ENCODE measurements around the gene FRMD1.

FRMD1 gene

DNA sequence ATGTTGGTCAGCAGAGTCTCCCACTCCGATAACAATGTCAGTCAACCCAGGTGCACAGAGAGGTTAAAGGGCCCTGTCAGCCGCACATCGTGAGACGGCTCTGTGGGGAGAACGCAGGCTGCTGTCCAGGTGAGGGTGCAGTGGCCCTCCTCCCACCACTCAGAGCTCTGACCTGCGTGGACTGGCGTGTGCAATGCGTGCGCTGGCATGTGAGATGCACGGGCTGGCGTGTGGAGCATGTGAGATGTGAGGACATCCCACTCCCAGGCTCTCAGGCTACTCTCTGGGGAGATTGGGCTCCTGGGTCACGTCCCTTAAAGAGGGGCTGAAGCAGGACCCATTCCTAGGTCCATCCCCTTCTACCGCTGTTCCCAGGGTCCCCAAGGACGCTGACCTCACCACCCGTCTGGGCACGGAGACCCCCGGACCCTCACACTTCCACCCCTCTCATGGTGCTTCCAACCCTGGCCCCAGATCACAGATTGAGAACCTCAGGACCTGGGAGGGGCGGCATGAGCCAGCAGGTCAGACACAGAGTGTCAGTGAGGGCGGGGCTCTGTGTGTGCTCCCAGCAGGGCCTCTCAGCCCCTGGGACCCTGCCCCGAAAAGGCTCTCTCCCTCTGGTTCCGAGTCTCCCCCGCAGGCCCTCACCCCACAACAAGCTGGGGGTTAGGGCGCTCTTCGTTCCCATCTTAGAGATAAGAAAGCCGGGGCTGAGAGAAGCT is 8.6 kb upstream of the FRMD1 start:
- TF ChIP-seq, protein P1, sequence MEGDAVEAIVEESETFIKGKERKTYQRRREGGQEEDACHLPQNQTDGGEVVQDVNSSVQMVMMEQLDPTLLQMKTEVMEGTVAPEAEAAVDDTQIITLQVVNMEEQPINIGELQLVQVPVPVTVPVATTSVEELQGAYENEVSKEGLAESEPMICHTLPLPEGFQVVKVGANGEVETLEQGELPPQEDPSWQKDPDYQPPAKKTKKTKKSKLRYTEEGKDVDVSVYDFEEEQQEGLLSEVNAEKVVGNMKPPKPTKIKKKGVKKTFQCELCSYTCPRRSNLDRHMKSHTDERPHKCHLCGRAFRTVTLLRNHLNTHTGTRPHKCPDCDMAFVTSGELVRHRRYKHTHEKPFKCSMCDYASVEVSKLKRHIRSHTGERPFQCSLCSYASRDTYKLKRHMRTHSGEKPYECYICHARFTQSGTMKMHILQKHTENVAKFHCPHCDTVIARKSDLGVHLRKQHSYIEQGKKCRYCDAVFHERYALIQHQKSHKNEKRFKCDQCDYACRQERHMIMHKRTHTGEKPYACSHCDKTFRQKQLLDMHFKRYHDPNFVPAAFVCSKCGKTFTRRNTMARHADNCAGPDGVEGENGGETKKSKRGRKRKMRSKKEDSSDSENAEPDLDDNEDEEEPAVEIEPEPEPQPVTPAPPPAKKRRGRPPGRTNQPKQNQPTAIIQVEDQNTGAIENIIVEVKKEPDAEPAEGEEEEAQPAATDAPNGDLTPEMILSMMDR (IDR thresholded peaks at IDR 0.05; ENCODE audit: low read depth, low read length) = no peak
- no peak for DNase-seq (ENCODE audit: extremely low read depth, low read depth)

DNA sequence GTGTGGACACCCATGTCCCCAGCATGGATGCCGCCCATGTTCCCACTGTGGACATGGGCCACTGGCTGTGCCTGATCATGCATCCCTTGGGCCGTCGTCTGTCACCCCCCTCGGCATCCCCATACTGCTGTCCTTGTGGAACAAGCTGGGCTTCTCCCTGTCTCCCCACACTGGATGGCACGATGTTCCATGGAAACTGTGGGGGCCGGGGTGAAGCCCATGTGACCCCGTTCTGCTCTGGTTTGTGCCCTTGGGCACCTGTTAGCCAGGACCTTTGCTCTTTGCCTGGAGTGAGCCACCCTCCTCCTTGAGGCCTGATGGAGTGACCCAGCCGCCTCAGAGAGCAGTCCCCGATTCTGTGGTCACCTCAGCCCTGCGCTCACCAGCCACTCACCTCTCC is 7.6 kb upstream of the FRMD1 start:
- no peak for DNase-seq (ENCODE audit: extremely low read depth, low read depth)
- TF ChIP-seq, protein P1 (IDR thresholded peaks at IDR 0.05; ENCODE audit: low read depth, low read length) = no peak

DNA sequence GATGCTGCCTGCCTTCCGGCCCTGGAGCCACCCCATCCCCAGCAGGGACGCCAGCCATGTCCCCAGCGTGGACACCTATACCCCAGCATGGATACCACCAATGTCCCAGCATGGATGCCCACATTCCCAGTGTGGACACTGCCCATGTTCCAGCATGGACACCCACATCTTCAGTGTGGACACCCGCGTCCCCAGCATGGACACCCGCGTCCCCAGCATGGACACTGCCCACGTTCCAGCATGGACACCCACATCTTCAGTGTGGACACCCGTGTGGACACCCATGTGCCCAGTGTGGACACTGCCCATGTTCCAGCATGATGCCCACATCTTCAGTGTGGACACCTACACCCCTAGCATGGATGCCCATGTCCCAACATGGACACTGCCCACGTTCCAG is 7.1 kb upstream of the FRMD1 start:
- no peak for DNase-seq (ENCODE audit: extremely low read depth, low read depth)

DNA sequence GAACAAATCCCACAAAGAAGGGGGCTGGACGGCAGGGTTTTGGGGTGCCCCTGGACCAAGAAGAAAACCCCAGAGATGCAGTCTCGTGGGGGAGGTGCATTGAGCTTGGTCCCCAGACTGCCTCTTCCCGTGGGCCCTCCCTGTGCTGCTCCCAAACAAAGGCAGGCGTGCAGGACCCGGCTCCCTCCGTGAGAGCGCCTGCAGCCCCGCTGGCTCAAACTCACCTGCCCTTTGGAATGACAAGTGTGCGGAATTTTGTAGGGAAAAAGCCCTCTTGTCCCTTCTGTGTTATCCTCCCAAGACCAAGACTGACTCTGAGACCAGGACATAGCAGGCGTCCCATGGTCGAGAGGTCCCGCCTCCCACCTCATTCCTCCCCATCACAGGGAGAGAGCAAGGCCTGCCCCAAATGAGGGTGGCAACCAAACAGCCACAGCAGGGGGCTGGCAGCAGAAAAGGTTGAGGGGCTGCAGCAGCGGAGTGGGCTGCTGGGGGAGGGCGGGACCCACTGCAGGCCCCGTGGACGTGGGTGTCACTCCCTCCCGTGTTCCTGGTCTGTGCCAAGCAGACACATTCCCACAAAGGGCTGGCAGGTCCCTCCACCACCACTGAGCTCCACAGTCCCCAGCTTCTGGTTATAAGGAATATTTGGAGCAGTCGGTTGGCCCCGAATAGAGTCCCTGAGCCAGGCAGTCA is 5.6 kb upstream of the FRMD1 start:
- no peak for DNase-seq (ENCODE audit: extremely low read depth, low read depth)
- TF ChIP-seq, protein P1 (IDR thresholded peaks at IDR 0.05; ENCODE audit: low read depth, low read length) = no peak

More for the DNA sequence above, 7.1 kb upstream of the FRMD1 start:
- TF ChIP-seq, protein P1 (IDR thresholded peaks at IDR 0.05; ENCODE audit: low read depth, low read length) = no peak

DNA sequence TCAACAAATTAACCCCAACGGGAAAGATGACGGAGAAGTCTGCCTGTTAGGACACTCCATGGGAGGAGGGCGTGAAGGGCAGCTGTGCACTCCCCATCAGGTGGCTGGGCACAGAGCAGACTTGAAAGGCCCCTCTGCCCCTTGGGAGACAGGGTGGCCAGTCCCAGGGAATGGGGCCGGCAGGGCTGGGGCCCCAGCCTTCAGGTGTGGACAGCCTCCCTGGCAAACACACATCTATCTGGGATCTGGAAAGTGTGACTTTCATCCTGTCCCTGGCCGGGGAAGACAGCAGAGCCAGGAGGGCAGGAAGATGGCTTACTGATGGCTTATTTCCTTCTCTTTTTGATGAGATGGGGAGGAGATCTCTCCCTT is 4.5 kb upstream of the FRMD1 start:
- DNase-seq (ENCODE audit: extremely low read depth, low read depth) = no peak
- TF ChIP-seq, protein P1 (IDR thresholded peaks at IDR 0.05; ENCODE audit: low read depth, low read length) = no peak

DNA sequence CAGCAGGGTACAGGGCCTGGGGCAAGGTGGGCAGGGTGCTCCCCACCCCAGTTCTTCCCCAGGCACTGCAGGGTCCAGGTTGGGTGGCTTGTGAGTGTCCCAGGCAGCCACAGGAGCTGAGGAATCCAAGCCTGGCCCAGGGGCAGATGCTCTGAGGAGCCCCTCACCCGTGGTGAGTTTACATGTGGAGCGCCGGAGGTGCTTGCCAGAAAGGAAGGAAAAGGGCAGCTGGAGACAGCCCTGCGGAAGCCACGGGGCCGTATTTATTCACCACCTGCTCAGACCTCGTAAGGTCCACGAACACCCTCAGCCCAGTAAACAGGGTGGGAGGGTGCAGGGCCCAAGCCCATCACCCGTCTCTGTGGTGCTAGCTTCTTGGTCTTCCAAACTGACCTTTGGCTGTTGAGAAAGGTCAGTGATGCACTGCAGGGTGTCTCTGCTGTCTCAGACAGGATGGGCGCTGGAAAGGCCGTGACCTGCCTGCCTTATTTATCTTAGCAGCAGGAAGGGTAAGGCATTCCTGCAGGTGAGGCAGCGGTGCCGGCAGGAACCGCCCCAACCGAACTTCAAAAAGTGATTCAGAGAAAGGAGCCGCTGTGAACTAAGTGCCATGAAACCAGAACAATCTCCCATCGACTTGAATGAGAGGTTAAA is 4.0 kb upstream of the FRMD1 start:
- no peak for DNase-seq (ENCODE audit: extremely low read depth, low read depth)
- TF ChIP-seq, protein P1 (IDR thresholded peaks at IDR 0.05; ENCODE audit: low read depth, low read length) = no peak

Measured in AG09319 (cell line).